NCI-H2107 treated with DMSO at 0.1 percent for 48 hours (cell line): ENCODE measurements around the gene KSR1.

ENCODE experiments used
- DNase-seq: peaks from one replicate; lab custom pipeline; 2025; ENCODE audit not compliant: unreplicated experiment; lab: John Stamatoyannopoulos, UW

KSR1 gene

GRCh38 chr17:27471321-27472269 lies 15.3 kb downstream of the KSR1 start:
- no peak for DNase-seq

- DNase-seq, result no peak
These were observed 17.0 kb downstream of the KSR1 start for GRCh38 chr17:27473190-27473747.

- DNase-seq, result no peak
These were observed 17.7 kb downstream of the KSR1 start for GRCh38 chr17:27473748-27474609.

GRCh38 chr17:27475070-27475673 lies 18.9 kb downstream of the KSR1 start:
- DNase-seq, result no peak

DNA sequence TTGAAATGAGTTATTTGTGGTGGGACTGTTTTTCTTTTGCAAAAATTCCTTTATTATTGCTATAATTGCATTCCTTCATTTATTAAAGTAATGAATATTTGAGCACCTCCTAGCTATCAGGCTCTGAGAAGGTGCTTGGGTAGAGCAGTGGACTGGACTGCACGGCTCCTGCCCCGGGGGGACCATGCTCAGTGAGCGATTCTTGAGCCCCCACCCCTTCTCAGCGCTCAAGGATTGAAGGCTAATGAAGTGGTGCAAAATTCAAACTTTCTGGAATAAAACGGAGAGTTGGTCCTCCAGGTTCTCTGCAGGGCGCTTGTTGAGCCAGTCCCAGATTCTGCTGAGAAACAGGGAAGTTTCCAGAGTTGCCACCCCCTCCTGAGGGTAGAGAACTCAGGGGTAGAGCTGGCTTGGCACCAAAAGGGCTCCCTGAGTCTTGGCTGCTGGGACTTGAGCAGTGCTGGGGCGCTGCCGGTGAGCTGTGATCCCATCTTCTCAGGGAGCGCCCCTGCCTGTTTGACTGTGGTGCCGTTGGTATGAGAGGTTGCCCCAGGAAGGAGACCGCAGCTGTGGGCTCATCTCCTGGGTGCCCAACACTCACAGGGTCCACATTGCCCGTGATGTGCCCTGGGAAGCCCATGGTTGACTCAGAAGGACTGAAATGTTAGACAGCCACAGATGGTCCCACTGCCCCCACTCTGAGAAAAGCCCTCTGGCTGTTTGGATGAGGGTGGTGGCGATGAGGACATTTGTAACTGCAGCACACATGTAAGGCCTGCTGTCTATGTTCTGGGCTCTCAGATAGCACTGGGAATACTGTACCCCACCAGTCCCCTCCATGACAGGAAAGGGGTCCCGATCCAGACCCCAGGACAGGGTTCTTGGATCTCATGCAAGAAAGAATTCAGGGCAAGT lies 20.0 kb downstream of the KSR1 start:
- DNase-seq, result no peak

- DNase-seq, result no peak
These were observed 21.0 kb downstream of the KSR1 start for GRCh38 chr17:27477050-27477888.

DNA sequence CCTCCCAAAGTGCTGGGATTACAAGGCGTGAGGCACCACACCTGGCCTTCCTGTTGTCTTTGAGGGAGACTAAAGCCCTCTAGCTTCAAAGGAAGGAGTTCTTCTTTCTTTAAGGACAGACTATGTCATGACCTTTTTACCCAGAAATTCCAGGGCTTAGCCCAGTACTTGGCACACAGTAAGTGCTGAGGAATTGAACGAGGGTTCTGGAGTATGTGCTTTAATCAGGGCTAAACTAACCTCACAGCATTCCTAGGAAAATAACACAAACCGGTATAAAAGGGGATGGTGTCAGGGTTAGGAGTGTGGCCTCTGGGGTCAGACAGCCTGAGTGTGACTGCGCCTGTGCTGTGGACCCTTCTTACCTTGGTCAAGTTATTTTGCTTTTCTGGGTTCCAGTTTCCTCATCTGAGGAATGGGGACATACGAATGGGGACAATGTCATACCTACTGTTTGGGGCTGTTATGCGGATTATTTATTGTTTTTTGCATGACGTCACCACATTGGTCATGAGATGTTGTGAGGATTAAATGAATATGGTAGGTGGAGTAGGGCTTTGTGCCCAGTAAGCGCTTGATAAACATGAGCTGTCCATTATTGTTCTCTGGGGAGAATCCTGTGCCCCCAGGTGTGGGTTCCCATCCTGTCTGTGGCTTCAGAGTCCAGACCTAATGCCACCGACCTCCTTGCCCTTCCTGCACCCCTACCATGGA lies 21.9 kb downstream of the KSR1 start:
- DNase-seq, result no peak

GRCh38 chr17:27478901-27479538 lies 22.8 kb downstream of the KSR1 start:
- DNase-seq, result no peak

DNA sequence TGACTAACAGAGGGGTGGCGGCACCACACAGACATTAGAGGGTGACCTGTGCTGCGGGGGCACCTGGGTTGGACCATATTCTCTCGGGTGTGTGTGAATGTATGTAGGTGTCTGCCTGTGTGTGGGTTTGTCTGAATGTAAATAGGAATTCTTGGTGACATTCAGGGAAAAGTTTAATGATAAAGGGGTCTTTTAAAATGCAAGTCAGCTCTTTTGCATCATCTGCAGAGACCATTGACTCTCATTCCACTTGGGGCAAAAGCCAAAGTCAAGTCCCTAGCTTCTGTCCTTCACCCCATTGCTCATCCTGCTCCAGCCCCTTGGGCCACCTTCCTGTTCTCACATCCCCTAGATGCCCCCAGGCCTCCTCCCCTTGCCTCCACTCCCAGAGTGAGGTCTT lies 23.6 kb downstream of the KSR1 start:
- no peak for DNase-seq

DNA sequence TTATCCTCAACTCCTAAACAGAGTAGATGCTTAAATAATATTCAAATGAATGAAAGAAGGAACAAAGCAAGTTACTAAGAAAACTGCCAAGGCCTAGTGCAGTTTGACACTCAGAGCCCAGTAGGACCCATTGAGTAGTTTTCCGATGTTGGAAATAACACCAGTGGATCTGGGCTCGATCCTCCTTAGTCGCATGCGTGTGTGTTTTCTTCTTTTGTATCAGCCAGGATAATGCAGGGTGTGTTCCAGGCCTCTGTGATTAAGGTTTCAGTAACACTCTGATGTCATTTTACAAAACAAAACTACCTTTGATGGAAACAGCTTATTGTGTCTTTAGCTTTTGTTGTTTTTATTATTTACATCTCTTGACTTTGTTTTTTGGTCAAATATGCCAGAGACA lies 24.5 kb downstream of the KSR1 start:
- no peak for DNase-seq

- DNase-seq, result no peak
These were observed 25.1 kb downstream of the KSR1 start for GRCh38 chr17:27481327-27481726.

DNA sequence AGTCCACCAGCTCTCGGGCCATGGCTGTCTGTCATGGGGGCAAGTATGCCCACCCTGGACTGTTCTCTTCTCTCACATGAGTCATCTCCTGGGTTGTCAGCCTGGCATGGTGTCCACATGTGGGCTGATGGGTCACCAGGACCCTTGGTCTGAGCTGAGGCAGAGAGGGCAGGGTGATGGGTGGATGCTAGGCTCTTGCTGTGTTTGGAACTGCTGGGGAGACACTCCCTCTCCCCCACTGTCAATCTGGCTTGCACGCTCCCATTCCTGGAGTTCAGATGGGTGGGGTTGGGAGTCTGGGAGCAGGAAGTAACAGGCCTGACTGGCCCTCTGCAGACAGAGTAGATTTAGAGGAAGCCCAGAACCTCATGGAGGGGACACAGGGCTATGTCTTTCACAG lies 28.9 kb downstream of the KSR1 start:
- DNase-seq, result no peak

- no peak for DNase-seq
These were observed 29.7 kb downstream of the KSR1 start for GRCh38 chr17:27485716-27486495.

GRCh38 chr17:27486741-27487140 lies 30.5 kb downstream of the KSR1 start:
- no peak for DNase-seq

DNA sequence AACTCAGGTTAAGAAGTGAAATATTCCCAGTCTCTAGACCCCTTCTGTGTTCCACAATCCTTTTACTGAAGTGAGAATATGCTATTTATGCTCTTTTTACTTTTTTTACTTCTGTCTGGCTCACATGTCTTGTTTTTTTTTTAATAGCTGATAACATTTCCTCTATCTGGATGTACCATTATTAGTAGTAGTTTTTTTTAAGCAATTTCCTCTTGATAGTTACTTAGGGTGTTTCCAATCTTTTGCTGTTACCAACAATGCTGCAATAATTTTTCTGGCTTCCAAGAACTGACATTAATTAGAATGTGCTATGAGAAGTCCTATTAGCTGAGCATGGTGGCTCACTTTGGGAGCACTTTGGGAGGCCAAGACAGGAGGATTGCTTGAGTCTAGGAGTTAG lies 32.0 kb downstream of the KSR1 start:
- no peak for DNase-seq

- DNase-seq, result no peak
These were observed 32.9 kb downstream of the KSR1 start for GRCh38 chr17:27489045-27489715.

DNA sequence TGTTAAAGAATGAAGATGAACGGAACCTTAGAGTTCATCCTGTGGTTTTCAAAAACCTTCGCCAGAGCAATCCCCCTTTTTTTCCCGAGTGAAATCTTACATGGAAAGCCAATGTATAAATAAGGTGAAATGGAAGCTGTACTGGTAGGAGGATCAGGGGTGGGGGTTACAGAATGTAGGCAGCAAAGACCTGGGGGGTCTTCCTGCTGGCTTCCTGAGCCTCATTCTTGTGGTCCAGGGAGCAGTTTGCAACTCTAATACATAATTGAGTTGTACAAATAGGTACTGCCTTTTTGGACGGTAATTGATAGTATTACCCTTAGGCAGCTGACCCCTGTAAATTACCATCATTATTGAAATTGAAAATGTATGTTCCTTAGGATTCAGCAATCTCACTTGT lies 34.1 kb downstream of the KSR1 start:
- DNase-seq, result no peak
